SK-N-SH treated with all-trans-retinoic acid at 6 μM for 48 hours (cell line): Measurements from ENCODE around the gene CCDC30.
A peak's percentile ranks its signal among the peaks of the same experiment; 100 is the strongest.

Experiments
- ATAC-seq: fragments of 200-7000 bp; cut with Tn5 transposase; 3 replicates; pipeline ENCODE4 v1.9.1; 2020; ENCODE audit warnings: mild to moderate bottlenecking, moderate library complexity
- ARNTL ChIP-seq: fragments of 450-650 bp; formaldehyde crosslinking; IDR thresholded peaks from 2 replicates; pipeline ENCODE4 v1.5.0; 2020; ENCODE audit warnings: low read depth, mild to moderate bottlenecking, moderate library complexity, borderline replicate concordance
- BACH2 ChIP-seq: fragments of 250-450 bp; sonication (Bioruptor Pico); IDR thresholded peaks from 2 replicates; pipeline ENCODE4 v1.9.0; 2021; ENCODE audit warnings: mild to moderate bottlenecking, borderline replicate concordance
- CREB5 ChIP-seq: fragments of 250-450 bp; sonication (Bioruptor Pico); IDR thresholded peaks from 2 replicates; pipeline ENCODE4 v1.5.1; 2020; ENCODE audit warnings: low read depth, mild to moderate bottlenecking, moderate library complexity
- CSDC2 ChIP-seq: fragments of 250-450 bp; sonication (Bioruptor Pico); IDR thresholded peaks from 2 replicates; pipeline ENCODE4 v1.5.0; 2020; ENCODE audit warnings: mild to moderate bottlenecking, moderate library complexity
- CSRNP3 ChIP-seq: fragments of 250-450 bp; sonication (Bioruptor Pico); IDR thresholded peaks from 2 replicates; pipeline ENCODE4 v1.5.1; 2021; ENCODE audit warnings: mild to moderate bottlenecking, moderate library complexity
- ESRRG ChIP-seq: fragments of 250-450 bp; sonication (Bioruptor Pico); IDR thresholded peaks from 2 replicates; pipeline ENCODE4 v1.6.1; 2021; ENCODE audit warnings: mild to moderate bottlenecking
- GLIS3 ChIP-seq: fragments of 250-450 bp; sonication (Bioruptor Pico); IDR thresholded peaks from 2 replicates; pipeline ENCODE4 v1.5.0; 2020; ENCODE audit warnings: mild to moderate bottlenecking, moderate library complexity
- ISL1 ChIP-seq: fragments of 250-450 bp; sonication (Bioruptor Pico); IDR thresholded peaks from 2 replicates; pipeline ENCODE4 v2.1.2; 2022; ENCODE audit warnings: mild to moderate bottlenecking, moderate library complexity
- OSR1 ChIP-seq: fragments of 250-450 bp; sonication (Bioruptor Pico); IDR thresholded peaks from 2 replicates; pipeline ENCODE4 v1.8.0; 2022; ENCODE audit warnings: moderate library complexity, mild to moderate bottlenecking, inconsistent platforms
- PATZ1 ChIP-seq: fragments of 250-450 bp; sonication (Bioruptor Pico); IDR thresholded peaks from 2 replicates; pipeline ENCODE4 v1.8.0; 2020; ENCODE audit warnings: mild to moderate bottlenecking, moderate library complexity, borderline replicate concordance
- PPARA ChIP-seq: fragments of 250-450 bp; sonication (Bioruptor Pico); IDR thresholded peaks from 2 replicates; pipeline ENCODE4 v1.5.0; 2020; ENCODE audit warnings: mild to moderate bottlenecking, borderline replicate concordance
- RARB ChIP-seq: fragments of 250-450 bp; sonication (Bioruptor Pico); IDR thresholded peaks from 2 replicates; pipeline ENCODE4 v1.8.0; 2021; ENCODE audit warnings: mild to moderate bottlenecking, moderate library complexity
- SNAI2 ChIP-seq: fragments of 250-450 bp; sonication (Bioruptor Pico); IDR thresholded peaks from 2 replicates; pipeline ENCODE4 v1.5.0; 2020; ENCODE audit warnings: mild to moderate bottlenecking, moderate library complexity
- TCF4 ChIP-seq: fragments of 250-450 bp; sonication (Bioruptor Pico); IDR thresholded peaks from 2 replicates; pipeline ENCODE4 v1.8.0; 2021; ENCODE audit warnings: mild to moderate bottlenecking, moderate library complexity, borderline replicate concordance
- TOX ChIP-seq: fragments of 250-450 bp; sonication (Bioruptor Pico); IDR thresholded peaks from 2 replicates; pipeline ENCODE4 v1.8.0; 2021; ENCODE audit warnings: mild to moderate bottlenecking, moderate library complexity, borderline replicate concordance
- ZC3H10 ChIP-seq: fragments of 250-450 bp; sonication (Bioruptor Pico); IDR thresholded peaks from 2 replicates; pipeline ENCODE4 v1.5.1; 2021; ENCODE audit warnings: mild to moderate bottlenecking, moderate library complexity
- ZFP3 ChIP-seq: fragments of 250-450 bp; sonication (Bioruptor Pico); IDR thresholded peaks from 2 replicates; pipeline ENCODE4 v1.5.0; 2020; ENCODE audit warnings: mild to moderate bottlenecking, moderate library complexity
- ZFP30 ChIP-seq: fragments of 450-650 bp; formaldehyde crosslinking; IDR thresholded peaks from 2 replicates; pipeline ENCODE4 v1.5.0; 2022; ENCODE audit warnings: mild to moderate bottlenecking, moderate library complexity
- ZNF565 ChIP-seq: fragments of 450-650 bp; formaldehyde crosslinking; conservative IDR thresholded peaks from 2 replicates; pipeline ENCODE4 v1.5.0; 2020; ENCODE audit warnings: low read depth, mild to moderate bottlenecking, moderate library complexity
- ZNF70 ChIP-seq: fragments of 450-650 bp; formaldehyde crosslinking; IDR thresholded peaks from 2 replicates; pipeline ENCODE4 v1.5.0; 2020; ENCODE audit warnings: mild to moderate bottlenecking, moderate library complexity
- ZNF8 ChIP-seq: fragments of 450-650 bp; formaldehyde crosslinking; IDR thresholded peaks from 2 replicates; pipeline ENCODE4 v1.5.0; 2020; ENCODE audit warnings: mild to moderate bottlenecking, moderate library complexity
- TF ChIP-seq, protein P1 (sequence below): fragments of 250-450 bp; sonication (Bioruptor Pico); IDR thresholded peaks from 2 replicates; pipeline ENCODE4 v1.5.0; 2020; ENCODE audit warnings: mild to moderate bottlenecking, moderate library complexity

Gene CCDC30

GRCh38 chr1:42657981-42658876 is 195.1 kb downstream of the CCDC30 start, which contains the start of gene PPIH:
TSS of gene PPIH (plus strand) at chr1:42658423. CDS start at chr1:42658447, 24 bp downstream.
- ATAC-seq = peak; percentile 100
- TF ChIP-seq CSRNP3 (CRISPR knock-in tag) (no peak), ZNF8 (no peak), SNAI2 (CRISPR knock-in tag) (0 out of 2 replicates have a peak, but pooled peaks have one; percentile 57)

- TF ChIP-seq OSR1 (CRISPR knock-in tag) = no peak
- TF ChIP-seq, protein P1, sequence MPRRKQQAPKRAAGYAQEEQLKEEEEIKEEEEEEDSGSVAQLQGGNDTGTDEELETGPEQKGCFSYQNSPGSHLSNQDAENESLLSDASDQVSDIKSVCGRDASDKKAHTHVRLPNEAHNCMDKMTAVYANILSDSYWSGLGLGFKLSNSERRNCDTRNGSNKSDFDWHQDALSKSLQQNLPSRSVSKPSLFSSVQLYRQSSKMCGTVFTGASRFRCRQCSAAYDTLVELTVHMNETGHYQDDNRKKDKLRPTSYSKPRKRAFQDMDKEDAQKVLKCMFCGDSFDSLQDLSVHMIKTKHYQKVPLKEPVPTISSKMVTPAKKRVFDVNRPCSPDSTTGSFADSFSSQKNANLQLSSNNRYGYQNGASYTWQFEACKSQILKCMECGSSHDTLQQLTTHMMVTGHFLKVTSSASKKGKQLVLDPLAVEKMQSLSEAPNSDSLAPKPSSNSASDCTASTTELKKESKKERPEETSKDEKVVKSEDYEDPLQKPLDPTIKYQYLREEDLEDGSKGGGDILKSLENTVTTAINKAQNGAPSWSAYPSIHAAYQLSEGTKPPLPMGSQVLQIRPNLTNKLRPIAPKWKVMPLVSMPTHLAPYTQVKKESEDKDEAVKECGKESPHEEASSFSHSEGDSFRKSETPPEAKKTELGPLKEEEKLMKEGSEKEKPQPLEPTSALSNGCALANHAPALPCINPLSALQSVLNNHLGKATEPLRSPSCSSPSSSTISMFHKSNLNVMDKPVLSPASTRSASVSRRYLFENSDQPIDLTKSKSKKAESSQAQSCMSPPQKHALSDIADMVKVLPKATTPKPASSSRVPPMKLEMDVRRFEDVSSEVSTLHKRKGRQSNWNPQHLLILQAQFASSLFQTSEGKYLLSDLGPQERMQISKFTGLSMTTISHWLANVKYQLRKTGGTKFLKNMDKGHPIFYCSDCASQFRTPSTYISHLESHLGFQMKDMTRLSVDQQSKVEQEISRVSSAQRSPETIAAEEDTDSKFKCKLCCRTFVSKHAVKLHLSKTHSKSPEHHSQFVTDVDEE (CRISPR knock-in tag) = no peak
- TF ChIP-seq ZFP3 (CRISPR knock-in tag) = no peak
- TF ChIP-seq ESRRG (CRISPR knock-in tag) = no peak
- no peak for TF ChIP-seq TOX (CRISPR knock-in tag)
- TF ChIP-seq ARNTL = no peak
- no peak for TF ChIP-seq CREB5 (CRISPR knock-in tag)
- no peak for TF ChIP-seq ISL1 (CRISPR knock-in tag)
- TF ChIP-seq RARB (CRISPR knock-in tag) = no peak
- no peak for TF ChIP-seq ZFP30 (CRISPR knock-in tag)
- no peak for TF ChIP-seq BACH2 (CRISPR knock-in tag)
- no peak for TF ChIP-seq SNAI2 (CRISPR knock-in tag)
- no peak for TF ChIP-seq PATZ1
- TF ChIP-seq, all 23 proteins: peak for 0
- peak; percentile 40 for ATAC-seq
Measured at GRCh38 chr1:42658877-42659337, 195.8 kb downstream of the CCDC30 start.

DNA sequence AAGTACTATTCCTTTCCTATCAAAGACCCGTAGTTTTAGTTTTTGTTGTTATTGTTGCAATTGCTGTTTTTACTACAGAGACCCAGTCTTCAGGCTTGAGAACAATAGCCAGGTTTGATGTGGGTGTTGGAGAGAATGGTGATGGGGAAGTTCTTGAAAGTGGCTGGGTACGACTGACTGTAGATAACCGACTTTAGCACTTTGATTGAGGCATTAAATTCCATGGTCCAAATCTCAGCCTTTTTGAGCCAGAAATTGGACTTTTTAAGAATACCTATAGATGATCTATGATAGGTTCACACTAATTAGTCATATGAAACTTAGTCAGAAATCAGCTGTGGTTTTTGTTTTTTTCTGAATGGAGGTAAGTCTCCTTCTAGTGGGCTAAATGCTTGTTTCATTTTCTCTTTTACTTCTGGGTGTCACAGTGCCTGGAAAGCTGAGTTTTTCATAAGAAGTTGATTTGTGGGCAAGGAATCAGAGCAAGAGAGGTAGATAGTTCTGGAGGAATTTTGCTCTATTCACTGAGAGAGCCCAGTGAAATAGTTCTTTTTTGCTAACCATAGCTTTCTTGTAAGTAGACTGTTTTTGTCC is 197.9 kb downstream of the CCDC30 start:
- TF ChIP-seq RARB (CRISPR knock-in tag) (no peak), OSR1 (CRISPR knock-in tag) (no peak), TCF4 (CRISPR knock-in tag) (no peak), ZNF565 (CRISPR knock-in tag) (no peak), GLIS3 (CRISPR knock-in tag) (no peak), CSDC2 (CRISPR knock-in tag) (no peak), ZC3H10 (CRISPR knock-in tag) (no peak), SNAI2 (CRISPR knock-in tag) (no peak), PPARA (CRISPR knock-in tag) (no peak), ZNF70 (CRISPR knock-in tag) (no peak)
- ATAC-seq = no peak
